ENCODE measurements around the gene KLHL7.

DNA sequence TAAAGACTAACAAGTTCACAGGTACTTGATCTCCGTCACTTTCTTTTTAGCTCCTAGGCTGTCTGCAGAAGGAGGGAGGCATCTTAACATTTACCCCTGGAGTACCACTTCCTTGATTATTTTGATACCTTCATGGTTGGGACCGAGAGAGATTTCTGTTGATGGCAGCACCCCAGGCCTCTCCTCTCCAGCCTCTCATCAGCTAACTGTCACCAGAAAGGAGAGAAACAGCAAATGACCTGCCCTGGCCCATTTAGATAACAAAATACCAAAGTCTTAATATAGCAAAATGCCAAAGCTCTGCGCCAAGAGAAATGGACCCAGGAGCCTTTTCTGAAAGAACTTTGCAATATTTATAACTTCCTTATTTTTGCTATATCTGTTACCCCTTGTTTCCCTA is 30.0 kb upstream of the KLHL7 start:
- TF ChIP-seq POLR2A (IDR thresholded peaks at IDR 0.05): no peak
- TF ChIP-seq, protein P1, sequence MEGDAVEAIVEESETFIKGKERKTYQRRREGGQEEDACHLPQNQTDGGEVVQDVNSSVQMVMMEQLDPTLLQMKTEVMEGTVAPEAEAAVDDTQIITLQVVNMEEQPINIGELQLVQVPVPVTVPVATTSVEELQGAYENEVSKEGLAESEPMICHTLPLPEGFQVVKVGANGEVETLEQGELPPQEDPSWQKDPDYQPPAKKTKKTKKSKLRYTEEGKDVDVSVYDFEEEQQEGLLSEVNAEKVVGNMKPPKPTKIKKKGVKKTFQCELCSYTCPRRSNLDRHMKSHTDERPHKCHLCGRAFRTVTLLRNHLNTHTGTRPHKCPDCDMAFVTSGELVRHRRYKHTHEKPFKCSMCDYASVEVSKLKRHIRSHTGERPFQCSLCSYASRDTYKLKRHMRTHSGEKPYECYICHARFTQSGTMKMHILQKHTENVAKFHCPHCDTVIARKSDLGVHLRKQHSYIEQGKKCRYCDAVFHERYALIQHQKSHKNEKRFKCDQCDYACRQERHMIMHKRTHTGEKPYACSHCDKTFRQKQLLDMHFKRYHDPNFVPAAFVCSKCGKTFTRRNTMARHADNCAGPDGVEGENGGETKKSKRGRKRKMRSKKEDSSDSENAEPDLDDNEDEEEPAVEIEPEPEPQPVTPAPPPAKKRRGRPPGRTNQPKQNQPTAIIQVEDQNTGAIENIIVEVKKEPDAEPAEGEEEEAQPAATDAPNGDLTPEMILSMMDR (IDR thresholded peaks at IDR 0.05): no peak

Measured in vagina (tissue), 2 donors.